Stimulated activated CD8-positive, alpha-beta memory T cell treated with anti-CD3 and anti-CD28 coated beads, Interleukin-12 subunit alpha, Interleukin-12 subunit beta, amount 100 ng/mL, for 24 hours (primary cell): ENCODE results near the gene MAP3K8.
A peak's percentile ranks its signal among the peaks of the same experiment; 100 is the strongest.
"Not testable (repeated sequence)": the region's sequence is repeated elsewhere in the genome, so short reads cannot be mapped to it uniquely, and the experiment has no call there.

Experiments used
- DNase-seq: peaks from one replicate; pipeline ENCODE4 v3.0.0-alpha.2; 2020; ENCODE audit errors: extremely low read depth

Gene MAP3K8

DNA sequence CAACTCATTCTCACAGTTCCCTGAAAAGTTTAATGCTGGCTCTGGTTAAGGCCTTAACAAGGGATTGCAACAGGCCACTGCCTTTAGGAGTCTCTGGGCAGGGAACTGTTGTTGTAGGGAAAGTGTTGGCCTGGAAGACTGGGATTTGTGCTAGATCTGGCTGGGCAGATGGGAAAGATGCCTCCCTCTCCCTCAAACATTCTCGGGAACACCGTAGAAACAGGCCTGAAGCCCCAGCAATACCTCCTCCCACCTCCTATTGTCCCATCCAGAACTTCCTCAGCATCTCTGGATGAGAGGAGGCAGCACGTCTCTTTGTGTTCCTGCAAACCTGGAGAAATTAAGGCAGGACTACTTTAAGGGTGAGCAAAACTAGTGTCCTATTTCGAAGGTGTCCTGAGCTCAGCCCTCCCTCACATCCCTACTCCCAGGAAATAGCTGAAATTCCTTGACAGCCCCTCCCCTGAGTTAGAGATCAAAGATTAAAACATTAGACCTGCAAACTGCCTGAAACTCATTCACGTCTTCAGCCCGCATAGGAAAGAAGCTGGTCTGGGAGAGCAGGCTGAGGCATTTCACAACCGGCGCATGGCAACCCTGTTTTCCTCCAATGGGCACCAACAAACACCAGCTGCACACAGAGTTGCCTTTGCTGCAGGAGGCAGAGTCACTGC, 10.9 kb upstream of the MAP3K8 start:
- DNase-seq = no peak

DNA sequence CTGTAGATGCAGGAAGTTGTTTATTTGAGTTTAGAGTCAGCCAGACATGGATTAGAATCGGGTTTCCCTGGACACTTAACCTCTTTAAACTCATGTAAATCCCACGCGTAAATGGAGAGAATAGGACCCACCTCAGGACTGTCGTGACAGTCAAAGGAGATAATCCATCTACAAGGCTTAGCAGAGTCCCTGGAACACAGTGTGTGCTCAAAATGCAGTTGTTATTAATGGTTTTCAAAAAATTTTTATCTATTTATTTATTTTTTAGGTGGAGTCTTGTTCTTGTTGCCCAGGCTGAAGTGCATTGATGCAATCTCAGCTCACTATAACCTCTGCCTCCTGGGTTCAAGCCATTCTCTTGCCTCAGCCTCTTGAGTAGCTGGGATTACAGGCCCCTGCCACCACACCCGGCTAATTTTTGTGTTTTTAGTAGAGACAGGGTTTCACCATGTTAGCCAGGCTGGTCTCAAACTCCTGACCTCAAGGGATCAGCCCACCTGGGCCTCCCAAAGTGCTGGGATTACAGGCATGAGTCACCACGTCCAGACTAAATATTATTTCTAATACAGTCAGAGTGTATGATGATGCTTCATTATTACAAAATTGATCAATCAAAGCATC, 10.2 kb upstream of the MAP3K8 start:
- DNase-seq = not testable (repeated sequence)

GRCh38 chr10:30425336-30426075, 8.5 kb upstream of the MAP3K8 start:
- no peak for DNase-seq

DNA sequence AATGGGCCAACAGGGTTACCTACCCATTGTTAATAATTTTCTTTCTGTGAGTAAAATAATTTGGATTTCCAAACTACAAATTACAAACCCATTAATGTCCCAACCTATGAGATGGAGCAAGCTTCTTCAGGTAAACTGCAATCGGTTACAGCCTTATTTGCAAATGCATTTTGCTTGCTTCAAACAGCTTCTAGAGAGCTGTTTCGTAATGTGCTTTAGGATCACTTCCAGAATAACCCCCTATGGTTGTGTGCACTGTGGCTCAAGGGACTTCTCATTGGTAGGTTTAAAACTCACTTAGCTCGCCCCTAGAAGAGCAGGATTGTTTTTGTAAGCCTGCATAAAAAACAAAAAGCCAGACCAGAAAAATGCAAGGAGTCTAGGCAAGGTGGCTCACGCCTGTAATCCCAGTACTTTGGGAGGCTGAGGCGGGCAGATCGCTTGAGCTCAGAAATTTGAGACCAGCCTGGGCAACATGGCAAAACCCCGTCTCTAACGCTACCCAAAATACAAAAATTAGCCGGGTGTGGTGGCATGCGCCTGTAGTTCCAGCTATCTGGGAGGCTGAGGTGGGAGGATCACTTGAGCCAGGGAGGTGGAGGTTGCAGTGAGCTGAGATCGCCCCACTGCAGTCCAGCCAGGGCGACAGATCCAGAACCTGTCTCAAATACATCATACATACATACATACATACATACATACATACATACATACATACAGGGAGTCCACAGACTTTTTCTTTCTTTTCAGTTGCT, 3.3 kb upstream of the MAP3K8 start:
- no peak for DNase-seq

- no peak for DNase-seq
These were observed 2.5 kb upstream of the MAP3K8 start for GRCh38 chr10:30431435-30431911.

DNA sequence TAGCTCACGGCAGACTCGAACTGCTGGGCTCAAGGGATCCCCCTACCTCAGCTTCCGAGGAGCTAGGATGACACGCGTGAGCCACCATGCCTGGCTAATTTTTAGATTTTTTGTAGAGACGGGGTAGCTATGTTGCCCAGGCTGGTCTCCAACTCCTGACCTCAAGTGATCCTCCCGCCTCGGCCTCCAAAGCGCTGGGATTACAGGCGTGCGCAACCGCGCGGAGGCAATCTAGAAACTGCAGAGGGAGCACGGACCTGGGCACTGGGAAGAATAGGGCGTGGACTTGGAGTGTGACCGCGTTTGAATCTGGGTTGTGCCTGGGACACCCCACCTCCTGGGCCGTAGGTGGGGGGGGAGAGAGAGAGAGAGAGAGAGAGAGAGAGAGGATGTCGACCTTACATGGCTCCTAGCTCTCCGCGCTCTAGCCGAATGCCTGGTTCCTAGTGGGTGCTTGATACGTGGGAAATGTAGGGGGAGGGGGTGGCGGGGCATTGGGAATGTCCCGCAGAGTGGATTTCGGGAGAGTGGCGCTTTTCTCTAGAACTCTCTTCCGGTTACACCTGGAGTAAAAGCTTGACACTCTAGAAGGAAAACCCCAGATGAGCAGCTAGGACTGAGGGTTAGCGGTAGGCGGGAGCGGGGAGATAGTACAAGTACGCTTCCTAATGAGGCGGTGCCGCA, 1.2 kb upstream of the MAP3K8 start:
- no peak for DNase-seq

DNA sequence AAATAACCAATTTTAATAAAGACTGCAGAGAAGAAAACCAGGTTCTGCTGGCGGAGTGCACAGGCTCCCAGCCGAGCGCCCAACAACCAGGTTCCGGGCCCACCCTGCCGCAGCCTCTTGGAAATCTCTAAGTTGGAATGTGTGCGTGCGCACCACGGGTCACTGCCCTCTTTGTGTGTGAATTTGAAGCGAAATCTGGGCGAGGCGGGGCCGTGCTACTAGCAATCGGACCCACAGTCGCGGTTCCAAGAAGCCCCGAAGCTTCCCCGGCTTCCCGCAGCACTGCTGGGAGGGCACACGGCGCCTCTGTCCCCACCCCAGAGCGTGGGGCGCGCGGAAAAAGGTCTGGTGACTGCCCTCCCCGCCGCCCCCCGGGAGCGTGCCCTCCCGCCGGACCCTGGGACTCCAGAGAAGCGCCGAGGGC, 666 bp upstream of the MAP3K8 start:
- no peak for DNase-seq

DNA sequence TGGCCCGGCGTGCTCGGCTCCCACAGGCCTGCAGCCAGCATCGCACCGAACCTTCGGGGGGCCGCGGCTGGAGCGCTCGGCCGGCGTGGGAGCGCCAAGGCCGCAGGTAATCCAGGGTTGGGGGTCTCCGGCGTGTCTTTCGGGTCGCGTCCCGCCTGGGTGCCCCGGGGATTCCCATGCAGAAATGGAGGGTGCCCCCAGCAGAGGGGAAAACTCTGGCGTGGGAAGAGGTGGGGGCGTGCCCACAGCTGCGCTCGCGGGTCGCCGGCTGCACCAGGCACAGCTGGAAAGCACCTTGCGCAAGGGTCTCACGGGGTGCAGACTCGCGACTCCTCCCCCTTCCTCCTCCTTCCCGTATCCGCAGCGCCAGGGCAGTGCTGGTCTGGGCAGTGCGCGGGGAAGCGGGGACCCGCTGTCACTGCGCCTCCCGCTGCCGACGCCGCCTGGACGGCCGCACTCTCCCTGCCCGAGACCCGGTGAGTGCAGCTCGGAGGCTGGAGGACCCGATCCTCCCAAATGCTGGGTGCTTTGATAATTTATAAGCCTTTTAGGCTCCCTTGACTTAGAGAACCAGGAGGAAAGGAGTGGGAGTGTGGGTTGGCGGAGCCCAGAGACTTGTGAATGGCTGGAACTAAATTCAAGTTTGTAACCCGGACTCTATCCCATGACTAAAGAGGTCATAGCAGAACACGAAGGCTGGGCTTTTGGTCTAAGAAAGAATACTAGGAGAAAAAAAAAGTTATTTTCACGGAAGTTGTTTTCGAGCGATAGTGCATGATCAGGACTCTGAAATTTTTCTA, 489 bp downstream of the MAP3K8 start:
- peak; percentile 27 for DNase-seq

DNA sequence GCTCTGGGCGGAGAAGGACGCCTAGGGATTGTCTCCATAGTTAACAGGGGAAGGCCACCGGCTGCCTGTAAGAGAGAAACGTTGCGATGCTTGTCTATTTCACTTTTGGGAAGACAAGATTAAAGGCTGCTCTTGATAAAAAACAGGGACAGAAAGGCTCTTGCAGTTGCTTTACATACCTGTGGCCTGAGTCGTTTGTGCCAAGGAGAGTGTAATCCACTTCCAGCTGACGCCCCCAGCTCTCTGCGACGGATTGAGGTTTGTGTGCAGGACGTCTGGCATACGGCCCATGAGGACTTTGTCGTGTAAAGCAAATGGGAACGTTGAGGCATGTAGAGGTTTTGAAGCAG, 1.1 kb downstream of the MAP3K8 start:
- no peak for DNase-seq

DNA sequence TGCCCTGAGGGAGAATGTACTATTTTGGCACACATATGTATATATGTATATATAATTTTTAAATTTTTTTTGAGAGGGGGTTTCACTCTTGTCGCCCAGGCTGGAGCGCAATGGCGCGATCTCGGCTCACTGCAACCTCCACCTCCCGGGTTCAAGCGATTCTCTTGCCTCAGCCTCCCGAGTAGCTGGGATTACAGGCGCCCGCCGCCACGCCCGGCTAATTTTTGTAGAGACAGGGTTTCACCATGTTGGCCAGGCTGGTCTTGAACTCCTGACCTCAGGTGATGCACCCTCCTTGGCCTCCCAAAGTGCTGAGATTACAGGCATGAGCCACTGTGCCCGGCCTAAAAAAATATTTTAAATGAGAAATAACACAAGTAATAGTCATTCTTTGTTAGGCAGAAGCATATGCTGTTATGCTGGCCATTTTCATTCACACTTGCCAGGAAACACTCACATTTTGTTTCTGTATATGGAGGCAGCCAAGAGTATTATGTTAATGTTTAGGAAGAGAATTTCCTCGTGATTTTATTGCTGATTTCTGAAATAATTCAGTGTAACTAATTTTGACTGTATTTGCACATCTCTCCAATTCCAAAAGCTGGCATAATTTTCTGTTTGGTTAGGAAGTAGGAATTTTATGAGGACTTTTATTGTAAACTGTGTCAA, 1.6 kb downstream of the MAP3K8 start:
- not testable (repeated sequence) for DNase-seq

DNA sequence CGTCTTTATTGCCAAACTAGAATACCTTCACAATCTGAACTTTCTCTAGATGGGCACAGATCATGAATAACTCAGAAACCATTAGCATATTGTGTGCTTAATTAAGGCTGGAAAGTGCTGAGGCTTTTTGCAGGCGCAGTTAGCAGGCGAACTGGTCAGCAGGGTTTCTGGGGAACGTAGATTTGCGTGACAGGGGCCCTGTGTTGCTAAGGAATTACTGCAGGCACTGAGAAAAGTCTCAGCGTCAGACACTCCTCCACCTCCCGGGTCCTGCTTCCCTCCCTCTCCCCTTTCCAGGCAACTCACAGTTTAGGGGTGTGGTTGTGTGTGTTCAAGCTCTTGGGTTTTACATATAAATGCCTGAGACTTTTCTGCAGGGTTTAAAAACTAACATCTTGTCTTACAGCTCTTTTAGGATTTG, 2.2 kb downstream of the MAP3K8 start:
- no peak for DNase-seq

GRCh38 chr10:30436671-30437030, 2.7 kb downstream of the MAP3K8 start:
- no peak for DNase-seq

DNA sequence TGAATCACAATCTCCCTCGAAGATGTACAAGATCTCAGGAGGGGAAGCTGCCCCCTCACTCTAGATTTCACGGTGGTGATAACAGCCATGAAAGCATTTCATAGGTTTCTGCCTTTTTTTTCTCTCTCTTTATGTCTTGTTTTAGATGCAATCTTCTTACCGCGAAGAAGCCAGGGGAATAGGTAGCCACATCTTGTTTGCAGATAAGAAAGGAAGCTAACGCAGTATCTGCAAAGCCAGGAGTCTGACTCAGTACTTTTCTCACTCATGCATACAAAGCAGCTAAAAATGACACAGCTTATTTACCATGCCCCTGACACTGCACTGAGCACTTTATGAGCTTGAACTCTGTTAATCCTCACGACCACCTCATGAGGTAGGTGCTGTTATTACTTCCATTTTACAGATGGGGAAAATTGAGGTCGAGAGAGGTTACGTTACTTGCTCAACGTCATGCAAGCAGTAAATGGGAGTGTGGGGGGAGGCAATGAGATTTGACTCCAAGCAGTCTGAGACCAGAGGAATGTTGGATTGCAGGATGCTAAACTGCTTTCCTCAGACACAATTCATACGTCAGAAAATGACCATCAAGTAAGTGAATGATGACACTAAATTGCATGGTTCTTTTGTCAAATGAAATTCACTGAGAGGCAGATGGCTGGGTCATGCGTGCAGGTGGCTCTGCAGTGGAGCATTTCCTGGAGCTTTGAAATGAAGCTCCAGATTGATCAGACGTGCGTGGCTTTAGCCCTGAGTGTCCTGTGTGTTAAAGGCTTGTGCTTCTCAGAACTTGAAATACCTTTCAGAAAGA, 3.3 kb downstream of the MAP3K8 start:
- DNase-seq = peak; percentile 23

DNA sequence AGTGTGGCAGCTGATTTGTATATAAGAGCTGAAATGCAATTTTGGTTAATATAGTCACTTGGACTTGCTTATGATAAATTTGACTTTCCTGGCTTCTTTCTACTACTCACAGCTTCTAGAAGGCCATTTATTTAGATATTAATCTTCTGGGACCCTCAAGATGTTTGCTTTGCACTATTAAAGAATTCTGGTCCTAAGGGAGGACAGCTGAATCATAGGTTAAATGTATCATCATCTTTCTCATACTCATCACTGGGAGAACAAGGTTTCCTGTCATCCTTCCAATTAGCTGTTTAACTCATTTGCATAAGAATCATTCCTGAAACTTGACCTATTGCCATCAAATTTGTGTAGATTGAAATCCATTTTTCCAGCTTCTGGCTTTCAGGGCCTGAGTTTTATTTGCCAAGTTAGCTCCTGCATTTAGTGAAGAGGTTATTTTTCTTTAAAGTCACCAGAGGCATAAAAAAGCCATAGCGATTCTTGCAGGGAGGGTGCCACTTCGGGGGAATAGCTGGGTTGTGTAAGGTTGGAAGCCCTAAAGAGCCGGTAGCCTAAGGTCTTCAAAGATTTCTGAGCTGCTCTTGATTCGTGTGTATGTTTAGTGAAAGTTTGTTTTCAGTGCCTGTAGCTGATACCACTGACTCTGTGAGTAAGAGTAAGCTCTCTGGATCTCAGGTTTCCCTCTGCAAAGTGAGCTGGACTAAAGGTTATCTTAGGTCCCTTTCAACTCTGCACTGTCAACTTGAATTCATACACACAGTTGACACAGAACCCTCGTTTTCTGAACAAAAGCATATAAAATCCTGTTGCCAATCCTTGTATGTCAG, 4.3 kb downstream of the MAP3K8 start:
- no peak for DNase-seq

DNA sequence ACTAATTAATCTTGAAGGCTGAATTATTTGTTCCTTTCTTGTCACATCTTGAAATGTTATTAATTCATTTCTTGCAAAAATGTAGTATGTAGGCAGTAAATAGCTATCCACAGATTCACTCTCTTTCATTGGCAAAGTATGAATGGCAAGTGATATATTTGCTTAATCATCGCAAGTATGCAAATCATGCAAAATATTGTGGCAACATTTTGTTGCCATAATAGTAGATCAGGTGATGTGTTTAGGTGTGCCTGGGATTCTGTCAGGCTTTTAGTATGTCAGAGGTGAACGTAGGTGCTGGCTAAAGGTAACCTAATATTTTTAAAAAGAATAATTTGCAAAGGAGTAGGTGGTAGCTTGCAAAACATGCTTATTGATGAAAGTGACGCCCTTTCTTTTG, 5.9 kb downstream of the MAP3K8 start:
- DNase-seq = no peak

DNA sequence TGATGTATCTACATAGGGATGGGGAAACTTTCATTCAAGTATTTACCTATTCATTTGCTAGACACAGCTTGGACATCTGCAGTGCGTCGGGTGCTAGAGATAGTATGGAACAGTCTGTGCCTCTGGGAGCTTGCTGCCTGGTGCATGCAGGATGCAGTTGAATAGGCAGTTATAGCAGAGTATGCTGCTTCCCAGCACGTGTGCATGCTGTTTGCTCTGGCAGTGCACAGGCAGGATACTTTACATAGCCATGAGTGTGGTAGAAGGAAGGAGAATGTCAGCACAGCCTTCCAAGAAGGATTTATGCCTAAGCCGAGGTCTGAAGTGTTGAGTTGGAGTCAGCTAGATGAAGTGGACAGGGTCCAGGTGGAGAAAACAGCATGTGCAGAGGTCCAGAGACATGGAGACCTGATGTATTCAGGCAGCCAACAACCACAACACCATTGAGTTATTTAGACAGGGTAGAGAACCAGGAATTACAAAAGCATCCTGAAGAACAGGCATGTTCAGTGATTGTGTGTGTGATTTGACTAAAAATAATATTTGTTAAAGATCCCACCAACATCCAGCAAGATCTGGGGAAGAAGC, 8.1 kb downstream of the MAP3K8 start:
- no peak for DNase-seq

GRCh38 chr10:30443049-30443448, 9.1 kb downstream of the MAP3K8 start:
- no peak for DNase-seq

DNA sequence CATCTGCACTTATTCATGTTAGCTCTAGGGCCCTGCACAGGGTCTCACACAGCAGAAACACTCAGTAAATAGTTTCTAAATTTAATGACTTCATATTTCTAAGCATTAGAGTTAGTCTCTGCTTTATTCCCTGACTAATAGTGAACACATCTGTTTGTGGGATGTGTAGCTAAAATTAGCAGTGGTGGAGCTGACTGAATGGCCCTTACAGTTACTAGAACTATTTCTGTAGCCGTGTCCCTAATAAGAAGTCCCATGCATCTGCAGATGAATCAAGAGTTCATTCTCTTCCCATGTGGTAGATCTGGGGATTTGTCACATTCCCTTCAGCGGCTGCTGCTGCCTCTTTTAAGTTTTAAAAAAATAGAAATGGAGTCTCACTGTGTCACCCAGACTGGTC, 11.7 kb downstream of the MAP3K8 start:
- DNase-seq = no peak
